Hepatocyte (in vitro differentiated cells): ENCODE results near the gene HAND1. TPM values are rescaled to one million over a fixed set of nuclear protein-coding genes. Genes with fewer than 3 reads are reported as not detected.

Source experiments
- DNase-seq: peaks from one replicate; pipeline ENCODE4 v3.0.0-alpha.2; 2016; ENCODE audit warnings: low spot score
- H2AFZ ChIP-seq: fragments of 200-600 bp; sonication (generic); 2 replicates; pipeline ENCODE4 v1.6.0; 2016; ENCODE audit warnings: antibody characterized with exemption, mild to moderate bottlenecking
- H3K27ac ChIP-seq: fragments of 200-600 bp; sonication (generic); 2 replicates; pipeline ENCODE4 v1.5.1; 2016; ENCODE audit warnings: mild to moderate bottlenecking
- H3K27me3 ChIP-seq: fragments of 200-600 bp; sonication (generic); 2 replicates; pipeline ENCODE4 v1.6.1; 2016
- H3K36me3 ChIP-seq: fragments of 200-600 bp; sonication (generic); replicated peaks from 2 replicates; pipeline ENCODE4 v1.5.1; 2016; ENCODE audit warnings: low read depth; ENCODE audit not compliant: insufficient read depth
- H3K4me1 ChIP-seq: fragments of 200-600 bp; sonication (generic); 2 replicates; pipeline ENCODE4 v1.5.1; 2016; ENCODE audit warnings: mild to moderate bottlenecking, moderate library complexity; ENCODE audit not compliant: insufficient read depth
- H3K4me2 ChIP-seq: fragments of 200-600 bp; sonication (generic); 2 replicates; pipeline ENCODE4 v1.6.0; 2016
- H3K4me3 ChIP-seq: fragments of 200-600 bp; sonication (generic); 2 replicates; pipeline ENCODE4 v1.5.1; 2016; ENCODE audit warnings: mild to moderate bottlenecking
- H3K79me2 ChIP-seq: fragments of 200-600 bp; sonication (generic); 2 replicates; pipeline ENCODE4 v1.6.0; 2017; ENCODE audit warnings: mild to moderate bottlenecking
- H3K9me2 ChIP-seq: fragments of 200-600 bp; sonication (generic); replicated peaks from 2 replicates; pipeline ENCODE4 v1.6.0; 2017; ENCODE audit warnings: mild to moderate bottlenecking; ENCODE audit not compliant: insufficient read depth
- H3K9me3 ChIP-seq: fragments of 200-600 bp; sonication (generic); 2 replicates; pipeline ENCODE4 v1.5.1; 2016; ENCODE audit warnings: low read depth, mild to moderate bottlenecking
- H4K20me1 ChIP-seq: fragments of 200-600 bp; sonication (generic); 2 replicates; pipeline ENCODE4 v1.6.0; 2016; ENCODE audit warnings: mild to moderate bottlenecking; ENCODE audit not compliant: insufficient read depth, poor library complexity, severe bottlenecking
- EZH2 ChIP-seq: fragments of 200-600 bp; sonication (generic); IDR thresholded peaks from 2 replicates; pipeline ENCODE4 v1.6.1; 2016; ENCODE audit warnings: antibody characterized with exemption, mild to moderate bottlenecking, borderline replicate concordance
- EZH2phosphoT487 ChIP-seq: fragments of 200-600 bp; sonication (generic); IDR thresholded peaks from one replicate; pipeline ENCODE4 v1.6.1; 2018; ENCODE audit warnings: antibody characterized with exemption, mild to moderate bottlenecking, low read depth, moderate library complexity; ENCODE audit not compliant: unreplicated experiment, severe bottlenecking
- WGBS: methylation state at CpG from one replicate; pipeline ENCODE4 v1.1.6; 2016; ENCODE audit warnings: low lambda C conversion rate; ENCODE audit errors: missing lambda C conversion rate; 5-methylcytosine and 5-hydroxymethylcytosine counted together
- polyA plus RNA-seq: library from polyadenylated mRNA; unstranded; fragments of >200 nt; fragmentation: Nextera tagmentation; extraction: Ambion mirVana; gene quantifications from 2 replicates; pipeline ENCODE4 v1.2.1, GENCODE V29; 2016
- total RNA-seq: library from RNA; depleted of rRNA; stranded (reverse); fragments of >200 nt; gene quantifications from 2 replicates; pipeline ENCODE4 v1.2.3, GENCODE V29; 2014
- TF ChIP-seq, protein P1 (sequence below): fragments of 200-600 bp; sonication (generic); IDR thresholded peaks from 2 replicates; pipeline ENCODE4 v1.5.1; 2016; ENCODE audit warnings: antibody characterized with exemption, mild to moderate bottlenecking; ENCODE audit not compliant: poor library complexity

Gene HAND1
- total and polyA plus RNA-seq, 2 experiments from 2014 or later = 39.2 to 118 TPM

DNA sequence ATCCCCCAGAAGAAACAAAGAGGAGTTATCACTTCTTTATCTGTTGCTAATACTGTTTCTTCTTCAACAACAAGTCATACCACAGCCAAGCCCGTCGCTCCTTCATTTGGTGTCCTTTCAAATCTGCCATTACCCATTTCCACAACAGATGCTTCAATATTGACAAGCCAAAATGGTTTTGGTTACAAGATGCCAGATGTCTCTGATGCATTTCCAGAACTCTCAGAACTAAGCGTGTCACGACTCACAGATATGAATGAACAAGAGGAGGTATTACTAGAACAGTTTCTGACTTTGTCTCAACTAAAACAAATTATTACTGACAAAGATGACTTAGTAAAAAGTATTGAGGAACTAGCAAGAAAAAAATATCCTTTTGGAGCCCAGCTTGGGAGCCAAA, 16.0 kb upstream of the HAND1 start:
- TF ChIP-seq, protein P1, sequence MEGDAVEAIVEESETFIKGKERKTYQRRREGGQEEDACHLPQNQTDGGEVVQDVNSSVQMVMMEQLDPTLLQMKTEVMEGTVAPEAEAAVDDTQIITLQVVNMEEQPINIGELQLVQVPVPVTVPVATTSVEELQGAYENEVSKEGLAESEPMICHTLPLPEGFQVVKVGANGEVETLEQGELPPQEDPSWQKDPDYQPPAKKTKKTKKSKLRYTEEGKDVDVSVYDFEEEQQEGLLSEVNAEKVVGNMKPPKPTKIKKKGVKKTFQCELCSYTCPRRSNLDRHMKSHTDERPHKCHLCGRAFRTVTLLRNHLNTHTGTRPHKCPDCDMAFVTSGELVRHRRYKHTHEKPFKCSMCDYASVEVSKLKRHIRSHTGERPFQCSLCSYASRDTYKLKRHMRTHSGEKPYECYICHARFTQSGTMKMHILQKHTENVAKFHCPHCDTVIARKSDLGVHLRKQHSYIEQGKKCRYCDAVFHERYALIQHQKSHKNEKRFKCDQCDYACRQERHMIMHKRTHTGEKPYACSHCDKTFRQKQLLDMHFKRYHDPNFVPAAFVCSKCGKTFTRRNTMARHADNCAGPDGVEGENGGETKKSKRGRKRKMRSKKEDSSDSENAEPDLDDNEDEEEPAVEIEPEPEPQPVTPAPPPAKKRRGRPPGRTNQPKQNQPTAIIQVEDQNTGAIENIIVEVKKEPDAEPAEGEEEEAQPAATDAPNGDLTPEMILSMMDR = no peak
- TF ChIP-seq EZH2phosphoT487 (no peak), EZH2 (no peak)
- DNase-seq = no peak
- Histone ChIP-seq H3K9me2 (no peaks in the 10 kb centered on the region), H2AFZ (no peak overlapping the region), H3K9me3 (no peaks in the 10 kb centered on the region), H3K4me1 (no peaks in the 10 kb centered on the region), H4K20me1 (no peaks in the 10 kb centered on the region), H3K4me3 (no peak overlapping the region), H3K36me3 (no peaks in the 10 kb centered on the region), H3K27me3 (peaks cover 23% of the 10 kb centered on the region), H3K79me2 (no peaks in the 10 kb centered on the region), H3K27ac (no peak overlapping the region), H3K4me2 (no peak overlapping the region)
- 85% methylated on average over 4 of the region's 4 CpGs for WGBS

DNA sequence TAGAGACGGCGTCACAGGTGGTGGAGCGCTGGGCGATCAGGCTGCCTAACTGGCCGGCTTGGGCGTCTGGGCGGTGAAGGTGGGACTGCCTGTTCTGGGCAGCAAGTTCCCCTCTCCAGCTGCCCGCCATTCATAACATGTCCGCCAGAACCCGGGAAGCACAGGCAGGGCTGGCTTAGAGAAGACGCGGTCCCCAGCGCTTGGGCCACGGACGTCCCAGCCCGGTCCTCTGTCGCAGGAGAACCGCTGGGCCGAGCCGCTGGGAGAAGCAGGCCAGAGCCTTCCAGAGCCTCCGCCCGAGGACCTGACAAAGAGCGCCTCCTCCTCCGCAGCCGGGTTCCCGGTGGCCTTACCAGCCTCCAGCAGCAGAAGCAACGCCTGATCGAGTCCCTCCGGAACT, 15.2 kb upstream of the HAND1 start:
- no peak for DNase-seq
- H3K9me2 ChIP-seq = no peaks in the 10 kb centered on the region
- peaks cover 26% of the 10 kb centered on the region for H3K27me3 ChIP-seq
- H3K4me1 ChIP-seq = no peaks in the 10 kb centered on the region
- TF ChIP-seq EZH2phosphoT487 (no peak), EZH2 (no peak)
- TF ChIP-seq, protein P1 = no peak
- no peak overlapping the region for H3K27ac ChIP-seq
- no peaks in the 10 kb centered on the region for H3K36me3 ChIP-seq
- WGBS = 79% methylated on average over 29 of the region's 29 CpGs
- no peaks in the 10 kb centered on the region for H3K9me3 ChIP-seq
- no peak overlapping the region for H3K4me2 ChIP-seq
- no peak overlapping the region for H2AFZ ChIP-seq
- no peaks in the 10 kb centered on the region for H4K20me1 ChIP-seq
- no peaks in the 10 kb centered on the region for H3K79me2 ChIP-seq
- no peak overlapping the region for H3K4me3 ChIP-seq

DNA sequence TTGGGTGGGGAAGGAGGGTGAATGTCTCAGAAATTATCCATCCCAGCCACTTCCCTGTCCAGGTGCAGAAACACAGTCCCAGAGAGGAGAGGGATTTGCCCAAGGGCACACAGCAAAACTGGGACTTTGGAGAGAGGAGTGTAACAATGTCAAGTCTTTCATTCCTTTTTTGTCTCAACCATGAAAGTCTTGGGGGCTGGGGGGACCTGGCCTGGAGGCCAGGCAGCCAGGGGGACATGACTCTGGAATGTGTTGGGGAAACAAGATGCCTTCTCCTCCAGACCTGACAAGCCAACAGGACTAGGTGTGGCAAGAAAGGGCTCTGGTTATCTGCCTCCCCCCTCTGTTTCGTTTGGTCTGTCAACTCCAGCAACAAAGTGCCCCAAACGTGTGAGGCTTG, 13.9 kb upstream of the HAND1 start:
- Histone ChIP-seq H3K36me3 (no peaks in the 10 kb centered on the region), H3K27ac (no peak overlapping the region), H3K4me1 (peaks cover 4% of the 10 kb centered on the region), H3K4me2 (no peak overlapping the region), H3K9me2 (no peaks in the 10 kb centered on the region), H3K9me3 (no peaks in the 10 kb centered on the region), H4K20me1 (no peaks in the 10 kb centered on the region), H3K79me2 (no peaks in the 10 kb centered on the region), H3K4me3 (no peak overlapping the region), H3K27me3 (peaks cover 36% of the 10 kb centered on the region), H2AFZ (no peak overlapping the region)
- TF ChIP-seq EZH2phosphoT487 = no peak
- TF ChIP-seq, protein P1 = no peak
- TF ChIP-seq EZH2 = no peak
- WGBS = 33% methylated on average over 2 of the region's 2 CpGs
- DNase-seq = no peak

DNA sequence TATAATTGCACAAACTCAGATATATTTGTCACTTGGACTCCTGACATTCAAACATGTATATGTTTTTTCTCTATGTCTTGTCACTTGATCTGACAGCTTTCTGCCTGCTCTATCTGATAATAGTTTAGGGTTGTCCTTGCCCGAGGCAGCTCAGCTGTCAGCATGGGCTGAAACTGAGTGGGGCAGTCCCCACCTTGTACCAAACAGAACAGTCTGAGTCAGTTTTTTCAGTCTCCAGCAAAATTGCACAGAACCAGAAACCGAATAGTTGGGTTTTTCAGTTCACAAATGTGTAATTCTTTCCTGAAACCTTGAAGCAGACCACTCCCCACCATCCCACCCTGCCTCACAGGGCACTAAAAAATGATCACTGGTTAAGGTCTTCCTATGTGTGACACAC, 9.5 kb upstream of the HAND1 start:
- Histone ChIP-seq H2AFZ (no peak overlapping the region), H3K9me2 (no peaks in the 10 kb centered on the region), H3K36me3 (no peaks in the 10 kb centered on the region), H3K27me3 (peaks cover 56% of the 10 kb centered on the region), H3K4me3 (no peak overlapping the region), H4K20me1 (no peaks in the 10 kb centered on the region), H3K79me2 (no peaks in the 10 kb centered on the region), H3K4me1 (peaks cover 41% of the 10 kb centered on the region), H3K27ac (peak overlapping the region; percentile 27), H3K4me2 (no peak overlapping the region), H3K9me3 (no peaks in the 10 kb centered on the region)
- DNase-seq = no peak
- no peak for TF ChIP-seq EZH2phosphoT487
- TF ChIP-seq, protein P1 = no peak
- no peak for TF ChIP-seq EZH2
- 21% methylated on average over 2 of the region's 2 CpGs for WGBS
